ENCODE results near the gene CNTNAP2. TPM values are rescaled to one million over a fixed set of nuclear protein-coding genes. Genes with fewer than 3 reads are reported as not detected.

Gene CNTNAP2
- total RNA-seq, 1 donor from 2014 or later = not detected

GRCh38 chr7:146960773-146961391, 844.3 kb downstream of the CNTNAP2 start:
- H3K36me3 Mint-ChIP-seq (ENCODE audit: low read depth) = no peaks in the 10 kb centered on the region
- H3K4me3 Mint-ChIP-seq = no peak overlapping the region

GRCh38 chr7:146961617-146962016, 845.0 kb downstream of the CNTNAP2 start:
- Mint-ChIP-seq H3K4me3 (no peak overlapping the region), H3K27me3 (ENCODE audit: insufficient read depth) (no peaks in the 10 kb centered on the region), H3K9me3 (peaks cover 12% of the 10 kb centered on the region), H3K36me3 (ENCODE audit: low read depth) (no peaks in the 10 kb centered on the region), H3K4me1 (ENCODE audit: low read depth) (no peaks in the 10 kb centered on the region), H3K27ac (no peak overlapping the region)
- DNase-seq (ENCODE audit: low spot score) = no peak
- intact Hi-C loops (cut with micrococcal nuclease) = no loop called here

More at GRCh38 chr7:146960773-146961391, 844.3 kb downstream of the CNTNAP2 start:
- Mint-ChIP-seq H3K27ac (no peak overlapping the region), H3K4me1 (ENCODE audit: low read depth) (no peaks in the 10 kb centered on the region), H3K9me3 (peaks cover 12% of the 10 kb centered on the region), H3K27me3 (ENCODE audit: insufficient read depth) (no peaks in the 10 kb centered on the region)
- intact Hi-C loops (cut with micrococcal nuclease) = no loop called here
- no peak for DNase-seq (ENCODE audit: low spot score)

GRCh38 chr7:146966274-146966673, 849.7 kb downstream of the CNTNAP2 start:
- no peak for DNase-seq (ENCODE audit: low spot score)
- Mint-ChIP-seq H3K27ac (no peak overlapping the region), H3K4me1 (ENCODE audit: low read depth) (no peaks in the 10 kb centered on the region), H3K27me3 (ENCODE audit: insufficient read depth) (no peaks in the 10 kb centered on the region), H3K36me3 (ENCODE audit: low read depth) (no peaks in the 10 kb centered on the region), H3K9me3 (peaks cover 4% of the 10 kb centered on the region), H3K4me3 (no peak overlapping the region)
- intact Hi-C loops (cut with micrococcal nuclease) = no loop called here

DNA sequence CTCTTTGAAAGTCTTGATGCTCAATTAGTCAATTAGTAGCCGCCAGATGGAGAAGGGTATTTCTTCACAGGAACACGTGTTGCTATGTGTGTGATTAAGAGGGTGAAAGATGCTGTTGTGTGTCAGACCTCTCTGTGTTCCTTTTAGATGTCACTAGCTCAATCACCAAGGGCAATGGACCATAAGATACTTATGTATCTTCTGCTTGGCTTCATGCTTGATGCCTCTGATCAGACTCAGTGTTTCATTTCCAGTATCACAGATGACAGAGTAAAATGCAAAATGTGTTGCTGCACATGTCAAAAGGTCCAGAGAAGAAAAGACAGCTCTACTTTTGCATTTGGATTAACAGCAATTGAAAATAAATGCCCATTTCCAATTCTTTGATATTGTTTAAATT, 865.9 kb downstream of the CNTNAP2 start:
- no peaks in the 10 kb centered on the region for H3K36me3 Mint-ChIP-seq (ENCODE audit: low read depth)
- H3K27me3 Mint-ChIP-seq (ENCODE audit: insufficient read depth) = no peaks in the 10 kb centered on the region
- peaks cover 21% of the 10 kb centered on the region for H3K9me3 Mint-ChIP-seq
- DNase-seq (ENCODE audit: low spot score) = no peak
- intact Hi-C loops (cut with micrococcal nuclease) = no loop called here
- H3K4me3 Mint-ChIP-seq = no peak overlapping the region
- H3K4me1 Mint-ChIP-seq (ENCODE audit: low read depth) = no peaks in the 10 kb centered on the region
- H3K27ac Mint-ChIP-seq = no peak overlapping the region

GRCh38 chr7:146991596-146991995, 875.0 kb downstream of the CNTNAP2 start:
- H3K9me3 Mint-ChIP-seq = peaks cover 8% of the 10 kb centered on the region
- H3K27ac Mint-ChIP-seq = no peak overlapping the region
- H3K4me1 Mint-ChIP-seq (ENCODE audit: low read depth) = no peaks in the 10 kb centered on the region
- no peak for DNase-seq (ENCODE audit: low spot score)
- H3K4me3 Mint-ChIP-seq = no peak overlapping the region
- no peaks in the 10 kb centered on the region for H3K36me3 Mint-ChIP-seq (ENCODE audit: low read depth)
- H3K27me3 Mint-ChIP-seq (ENCODE audit: insufficient read depth) = no peaks in the 10 kb centered on the region
- intact Hi-C loops (cut with micrococcal nuclease) = no loop called here

DNA sequence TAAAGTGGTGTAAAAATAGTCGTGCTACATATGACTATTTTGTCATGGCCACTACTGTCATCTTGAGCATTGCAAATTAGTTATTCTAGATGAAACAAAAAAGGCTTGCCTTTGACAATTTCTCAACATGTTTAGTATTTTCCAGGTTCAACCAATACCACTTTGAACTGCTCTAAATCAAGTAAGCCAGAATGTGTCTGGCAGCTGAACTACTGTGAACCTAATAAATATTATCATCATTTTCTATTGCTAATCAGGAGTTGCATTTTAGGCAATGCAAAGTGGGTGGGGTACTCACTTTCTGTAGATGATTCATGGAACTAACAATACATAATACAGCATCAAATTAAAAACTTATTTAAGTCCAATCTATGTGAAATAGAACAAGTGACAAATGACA, 877.2 kb downstream of the CNTNAP2 start:
- Mint-ChIP-seq H3K27ac (no peak overlapping the region), H3K4me3 (no peak overlapping the region), H3K9me3 (peaks cover 8% of the 10 kb centered on the region), H3K36me3 (ENCODE audit: low read depth) (no peaks in the 10 kb centered on the region), H3K4me1 (ENCODE audit: low read depth) (no peaks in the 10 kb centered on the region), H3K27me3 (ENCODE audit: insufficient read depth) (no peaks in the 10 kb centered on the region)
- intact Hi-C loops (cut with micrococcal nuclease) = no loop called here
- DNase-seq (ENCODE audit: low spot score) = no peak

- H3K27me3 Mint-ChIP-seq (ENCODE audit: insufficient read depth) = no peaks in the 10 kb centered on the region
- intact Hi-C loops (cut with micrococcal nuclease) = no loop called here
- no peak overlapping the region for H3K4me3 Mint-ChIP-seq
- no peak for DNase-seq (ENCODE audit: low spot score)
- no peaks in the 10 kb centered on the region for H3K9me3 Mint-ChIP-seq
- no peaks in the 10 kb centered on the region for H3K4me1 Mint-ChIP-seq (ENCODE audit: low read depth)
- no peak overlapping the region for H3K27ac Mint-ChIP-seq
- H3K36me3 Mint-ChIP-seq (ENCODE audit: low read depth) = no peaks in the 10 kb centered on the region
Measured at GRCh38 chr7:147008530-147008929, 891.9 kb downstream of the CNTNAP2 start.

GRCh38 chr7:147012666-147013065, 896.1 kb downstream of the CNTNAP2 start:
- Mint-ChIP-seq H3K4me1 (ENCODE audit: low read depth) (no peaks in the 10 kb centered on the region), H3K27me3 (ENCODE audit: insufficient read depth) (no peaks in the 10 kb centered on the region), H3K27ac (no peak overlapping the region), H3K36me3 (ENCODE audit: low read depth) (no peaks in the 10 kb centered on the region), H3K4me3 (no peak overlapping the region), H3K9me3 (no peaks in the 10 kb centered on the region)
- no peak for DNase-seq (ENCODE audit: low spot score)
- intact Hi-C loops (cut with micrococcal nuclease) = no loop called here

GRCh38 chr7:147013825-147014224, 897.2 kb downstream of the CNTNAP2 start:
- H3K4me3 Mint-ChIP-seq = no peak overlapping the region
- no peaks in the 10 kb centered on the region for H3K4me1 Mint-ChIP-seq (ENCODE audit: low read depth)
- no peak for DNase-seq (ENCODE audit: low spot score)
- no peaks in the 10 kb centered on the region for H3K9me3 Mint-ChIP-seq
- no peaks in the 10 kb centered on the region for H3K27me3 Mint-ChIP-seq (ENCODE audit: insufficient read depth)
- no peaks in the 10 kb centered on the region for H3K36me3 Mint-ChIP-seq (ENCODE audit: low read depth)
- H3K27ac Mint-ChIP-seq = no peak overlapping the region
- intact Hi-C loops (cut with micrococcal nuclease) = no loop called here

GRCh38 chr7:147014286-147014955, 897.8 kb downstream of the CNTNAP2 start:
- H3K4me1 Mint-ChIP-seq (ENCODE audit: low read depth) = no peaks in the 10 kb centered on the region
- no peak for DNase-seq (ENCODE audit: low spot score)
- no peaks in the 10 kb centered on the region for H3K9me3 Mint-ChIP-seq
- intact Hi-C loops (cut with micrococcal nuclease) = no loop called here
- H3K27me3 Mint-ChIP-seq (ENCODE audit: insufficient read depth) = no peaks in the 10 kb centered on the region
- no peaks in the 10 kb centered on the region for H3K36me3 Mint-ChIP-seq (ENCODE audit: low read depth)
- H3K27ac Mint-ChIP-seq = no peak overlapping the region
- H3K4me3 Mint-ChIP-seq = no peak overlapping the region

DNA sequence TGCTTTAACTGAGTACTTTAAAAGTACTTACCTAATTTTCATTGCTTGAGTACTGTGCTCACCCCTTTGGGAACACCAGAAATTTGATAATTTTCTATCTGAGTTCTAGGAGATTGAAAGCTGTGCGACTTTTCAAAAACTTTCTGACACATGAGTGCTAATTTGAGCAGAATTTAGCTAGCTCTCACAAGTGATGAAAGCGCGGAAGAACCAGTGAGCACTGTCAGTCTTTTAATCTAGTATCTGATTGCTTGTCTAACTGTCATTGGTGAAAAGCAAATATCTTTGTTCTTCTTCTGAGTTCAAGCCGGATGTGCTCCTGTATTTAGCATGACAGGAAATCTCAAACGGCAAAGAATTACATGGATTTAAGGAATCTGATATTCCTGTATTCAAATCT, 899.4 kb downstream of the CNTNAP2 start:
- Mint-ChIP-seq H3K4me3 (no peak overlapping the region), H3K27me3 (ENCODE audit: insufficient read depth) (no peaks in the 10 kb centered on the region), H3K27ac (no peak overlapping the region), H3K36me3 (ENCODE audit: low read depth) (no peaks in the 10 kb centered on the region), H3K9me3 (no peaks in the 10 kb centered on the region), H3K4me1 (ENCODE audit: low read depth) (no peaks in the 10 kb centered on the region)
- intact Hi-C loops (cut with micrococcal nuclease) = no loop called here
- DNase-seq (ENCODE audit: low spot score) = no peak

DNA sequence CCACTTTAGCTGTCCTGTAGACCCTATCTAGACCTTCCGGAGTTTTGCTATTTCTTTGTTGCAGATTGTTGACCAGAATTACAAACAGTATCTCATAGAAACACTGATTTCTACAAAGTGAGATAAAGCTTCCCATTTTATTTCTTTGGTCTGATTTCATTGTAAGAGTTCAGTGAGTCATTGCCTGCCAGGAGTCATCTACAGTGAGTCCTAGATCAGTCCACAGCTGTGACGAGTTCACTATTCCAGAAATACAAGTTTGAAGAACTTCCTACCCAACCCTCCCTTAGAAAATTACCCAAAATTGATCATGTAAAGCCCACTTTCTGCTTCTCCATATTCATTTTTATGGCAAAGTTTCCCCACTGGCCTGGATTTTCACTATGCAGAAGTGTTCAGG, 905.5 kb downstream of the CNTNAP2 start:
- Mint-ChIP-seq H3K27ac (no peak overlapping the region), H3K9me3 (no peaks in the 10 kb centered on the region)
- DNase-seq (ENCODE audit: low spot score) = no peak

GRCh38 chr7:147023440-147023839, 906.8 kb downstream of the CNTNAP2 start:
- Mint-ChIP-seq H3K9me3 (peaks cover 10% of the 10 kb centered on the region), H3K27me3 (ENCODE audit: insufficient read depth) (no peaks in the 10 kb centered on the region), H3K27ac (no peak overlapping the region), H3K36me3 (ENCODE audit: low read depth) (no peaks in the 10 kb centered on the region), H3K4me3 (no peak overlapping the region), H3K4me1 (ENCODE audit: low read depth) (no peaks in the 10 kb centered on the region)
- intact Hi-C loops (cut with micrococcal nuclease) = no loop called here
- DNase-seq (ENCODE audit: low spot score) = no peak

More for the DNA sequence above, 905.5 kb downstream of the CNTNAP2 start:
- H3K4me1 Mint-ChIP-seq (ENCODE audit: low read depth) = no peaks in the 10 kb centered on the region
- H3K4me3 Mint-ChIP-seq = no peak overlapping the region
- no peaks in the 10 kb centered on the region for H3K36me3 Mint-ChIP-seq (ENCODE audit: low read depth)
- intact Hi-C loops (cut with micrococcal nuclease) = no loop called here
- no peaks in the 10 kb centered on the region for H3K27me3 Mint-ChIP-seq (ENCODE audit: insufficient read depth)
